ENCODE data around the gene FMNL3. TPM values are rescaled to one million over a fixed set of nuclear protein-coding genes. Genes with fewer than 3 reads are reported as not detected.

Gene FMNL3
- total and polyA plus RNA-seq, 4 experiments from 2014 or later: 3.9 to 28.1 (median 17.0) TPM

DNA sequence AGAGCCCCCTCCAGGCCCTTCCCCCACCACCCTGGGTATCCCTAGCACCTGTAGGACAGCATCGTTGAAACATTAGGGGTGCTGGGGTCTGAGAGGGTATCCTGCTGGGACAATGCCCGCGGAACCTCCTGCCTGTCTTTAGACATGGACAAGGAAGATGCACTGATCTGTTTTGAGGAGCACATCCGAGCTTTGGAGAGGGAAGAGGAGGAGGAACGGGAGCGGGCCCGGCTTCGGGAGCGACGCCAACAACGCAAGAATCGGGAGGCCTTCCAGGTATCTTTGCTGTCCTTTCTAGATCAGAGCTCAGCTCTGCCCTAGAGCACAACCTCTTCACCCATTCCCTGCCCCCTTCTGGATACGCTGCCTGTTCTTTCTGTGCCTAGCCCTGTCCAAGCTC, 70.6 kb downstream of the FMNL3 start:
- Histone ChIP-seq H3K36me3 (ENCODE audit: insufficient read depth, low read length) (no peaks in the 10 kb centered on the region), H3K27me3 (ENCODE audit: insufficient read depth, low read length) (no peaks in the 10 kb centered on the region), H3K27ac (ENCODE audit: low read depth, low read length) (no peak overlapping the region), H3K4me3 (ENCODE audit: low read length in 2 of 2) (no peak overlapping the region), H3K4me1 (ENCODE audit: insufficient read depth, low read length) (peaks cover 8% of the 10 kb centered on the region), H3K9me3 (ENCODE audit: control insufficient read depth in 1 of 2, low read length in 2 of 2) (no peaks in the 10 kb centered on the region)
- Mint-ChIP-seq H3K4me1 (peaks cover 9 to 13% (median 11%) of the 10 kb centered on the region in 4 donors), H3K36me3 (peaks cover 0 to 12% of the 10 kb centered on the region in 2 donors), H3K4me3 (no peak overlapping the region), H3K27ac (peak overlapping the region in 4 of 7 donors; percentile 6 to 81 (median 42)), H3K9me3 (peaks cover 0 to 2% (median 0%) of the 10 kb centered on the region in 8 donors), H3K27me3 (no peaks in the 10 kb centered on the region)
- no peak for DNase-seq
- ChIA-PET CTCF (ENCODE audit: partially characterized antibody) (interaction anchor here (0.6 to 20.0 kb wide), 24 partner anchors 8 to 206 kb away, joined by 3 to 543 read pairs (median 6); partner anchors contain the start of genes BCDIN3D, FMNL3, PRPF40B and TMBIM6), POLR2A (ENCODE audit: partially characterized antibody) (interaction anchor here (1.0 to 4.9 kb wide), 4 partner anchors 13 to 105 kb away, joined by 3 to 34 read pairs (median 6); partner anchors contain the start of genes FMNL3, PRPF40B and TMBIM6)
- intact Hi-C loops (cut with micrococcal nuclease): loop anchor here (2.0 kb wide), 1 partner anchor 70 kb away; the partner anchor contains the start of gene FMNL3

DNA sequence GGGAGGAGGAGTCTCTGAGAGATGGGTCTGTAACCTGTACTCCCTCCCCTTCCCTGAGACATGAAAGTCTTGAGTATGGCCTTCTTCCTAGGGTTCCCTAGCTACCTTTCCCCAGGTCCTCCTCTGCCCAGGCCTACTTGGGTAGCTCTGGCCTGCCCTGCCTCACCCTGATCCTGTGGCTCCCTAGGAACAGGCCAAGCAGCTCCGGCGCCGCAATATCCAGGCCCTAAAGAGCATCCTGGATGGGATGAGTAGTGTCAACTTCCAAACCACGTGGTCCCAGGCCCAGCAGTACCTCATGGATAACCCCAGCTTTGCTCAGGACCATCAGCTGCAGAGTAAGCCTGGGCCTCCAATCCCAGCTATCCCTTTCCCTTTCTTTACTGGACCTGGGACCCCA, 71.5 kb downstream of the FMNL3 start:
- DNase-seq: no peak
- peak overlapping the region in 3 of 7 donors; percentile 48 to 66 (median 53) for H3K27ac Mint-ChIP-seq
- no peaks in the 10 kb centered on the region for H3K9me3 ChIP-seq (ENCODE audit: control insufficient read depth in 1 of 2, low read length in 2 of 2)
- no peak overlapping the region for H3K4me3 Mint-ChIP-seq
- no peaks in the 10 kb centered on the region for H3K27me3 ChIP-seq (ENCODE audit: insufficient read depth, low read length)
- H3K4me1 Mint-ChIP-seq: peaks cover 9 to 13% (median 11%) of the 10 kb centered on the region in 4 donors
- POLR2A ChIA-PET (ENCODE audit: partially characterized antibody): interaction anchor here (0.8 to 4.9 kb wide), 4 partner anchors 12 to 106 kb away, joined by 3 to 34 read pairs (median 6); partner anchors contain the start of genes FMNL3, PRPF40B and TMBIM6
- peaks cover 0 to 10% of the 10 kb centered on the region in 2 donors for H3K36me3 Mint-ChIP-seq
- H3K9me3 Mint-ChIP-seq: peaks cover 0 to 2% (median 0%) of the 10 kb centered on the region in 8 donors
- H3K27me3 Mint-ChIP-seq: no peaks in the 10 kb centered on the region
- H3K4me1 ChIP-seq (ENCODE audit: insufficient read depth, low read length): peaks cover 8% of the 10 kb centered on the region
- no peaks in the 10 kb centered on the region for H3K36me3 ChIP-seq (ENCODE audit: insufficient read depth, low read length)
- no peak overlapping the region for H3K27ac ChIP-seq (ENCODE audit: low read depth, low read length)
- intact Hi-C loops (cut with micrococcal nuclease): loop anchor here (2.0 kb wide), 1 partner anchor 71 kb away; the partner anchor contains the start of gene FMNL3
- no peak overlapping the region for H3K4me3 ChIP-seq (ENCODE audit: low read length in 2 of 2)
- CTCF ChIA-PET (ENCODE audit: partially characterized antibody): interaction anchor here (1.2 to 20.0 kb wide), 16 partner anchors 8 to 203 kb away, joined by 3 to 543 read pairs (median 6); partner anchors contain the start of genes FMNL3, PRPF40B and TMBIM6

GRCh38 chr12:49635036-49635435, 72.2 kb downstream of the FMNL3 start:
- ChIA-PET CTCF (ENCODE audit: partially characterized antibody) (interaction anchor here (1.8 to 20.0 kb wide), 9 partner anchors 8 to 143 kb away, joined by 4 to 543 read pairs (median 8); partner anchors contain the start of genes FMNL3, PRPF40B and TMBIM6), POLR2A (ENCODE audit: partially characterized antibody) (interaction anchor here (0.8 to 4.9 kb wide), 3 partner anchors 11 to 107 kb away, joined by 3 to 34 read pairs (median 10); partner anchors contain the start of genes FMNL3, PRPF40B and TMBIM6)
- no peak overlapping the region for H3K27ac ChIP-seq (ENCODE audit: low read depth, low read length)
- DNase-seq: no peak
- Mint-ChIP-seq H3K27ac (peak overlapping the region in 1 of 7 donors; percentile 63), H3K36me3 (peaks cover 0 to 6% of the 10 kb centered on the region in 2 donors), H3K4me3 (no peak overlapping the region), H3K27me3 (no peaks in the 10 kb centered on the region), H3K4me1 (peaks cover 9 to 13% (median 11%) of the 10 kb centered on the region in 4 donors), H3K9me3 (peaks cover 0 to 2% (median 0%) of the 10 kb centered on the region in 8 donors)
- no peaks in the 10 kb centered on the region for H3K27me3 ChIP-seq (ENCODE audit: insufficient read depth, low read length)
- H3K4me1 ChIP-seq (ENCODE audit: insufficient read depth, low read length): peaks cover 8% of the 10 kb centered on the region
- no peak overlapping the region for H3K4me3 ChIP-seq (ENCODE audit: low read length in 2 of 2)
- intact Hi-C loops (cut with micrococcal nuclease): no loop called here
- no peaks in the 10 kb centered on the region for H3K36me3 ChIP-seq (ENCODE audit: insufficient read depth, low read length)
- no peaks in the 10 kb centered on the region for H3K9me3 ChIP-seq (ENCODE audit: control insufficient read depth in 1 of 2, low read length in 2 of 2)

DNA sequence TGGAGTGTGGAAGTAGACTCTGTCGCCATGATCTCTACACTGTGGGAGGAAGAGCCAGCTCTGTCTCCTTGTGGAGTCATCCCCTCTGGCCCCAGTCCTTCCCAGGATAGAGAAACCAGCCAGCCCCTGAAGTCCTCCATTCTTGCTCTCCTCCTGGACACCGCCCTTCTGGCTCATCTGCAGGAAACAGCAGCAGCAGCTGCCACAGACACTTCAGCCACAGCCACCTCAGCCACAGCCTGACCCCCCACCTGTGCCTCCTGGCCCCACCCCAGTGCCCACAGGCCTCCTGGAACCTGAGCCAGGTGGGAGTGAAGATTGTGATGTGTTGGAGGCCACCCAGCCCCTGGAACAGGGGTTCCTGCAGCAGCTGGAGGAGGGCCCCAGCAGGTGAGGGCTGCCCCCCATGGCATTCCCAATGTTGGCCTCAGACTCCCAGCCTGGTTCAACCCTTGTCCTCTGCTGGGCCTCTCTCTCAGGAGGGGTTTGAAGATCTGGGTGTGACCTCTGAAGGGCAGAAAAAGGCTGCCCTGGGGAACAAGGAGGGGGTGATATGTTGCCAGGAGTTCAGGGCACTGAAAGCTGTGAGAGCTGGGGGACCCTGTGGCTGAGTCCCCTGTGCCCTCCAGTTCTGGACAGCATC, 73.4 kb downstream of the FMNL3 start:
- no peak overlapping the region for H3K27ac ChIP-seq (ENCODE audit: low read depth, low read length)
- no peaks in the 10 kb centered on the region for H3K9me3 ChIP-seq (ENCODE audit: control insufficient read depth in 1 of 2, low read length in 2 of 2)
- Mint-ChIP-seq H3K36me3 (peaks cover 0 to 1% of the 10 kb centered on the region in 2 donors), H3K27ac (no peak overlapping the region), H3K4me1 (peaks cover 9 to 13% (median 11%) of the 10 kb centered on the region in 4 donors), H3K4me3 (no peak overlapping the region), H3K27me3 (no peaks in the 10 kb centered on the region), H3K9me3 (peaks cover 0 to 2% (median 0%) of the 10 kb centered on the region in 8 donors)
- H3K27me3 ChIP-seq (ENCODE audit: insufficient read depth, low read length): no peaks in the 10 kb centered on the region
- H3K4me3 ChIP-seq (ENCODE audit: low read length in 2 of 2): no peak overlapping the region
- DNase-seq: no peak
- POLR2A ChIA-PET (ENCODE audit: partially characterized antibody): interaction anchor here (1.0 to 4.9 kb wide), 3 partner anchors 10 to 107 kb away, joined by 3 to 34 read pairs (median 3); partner anchors contain the start of genes FMNL3, PRPF40B and TMBIM6
- H3K4me1 ChIP-seq (ENCODE audit: insufficient read depth, low read length): peaks cover 8% of the 10 kb centered on the region
- intact Hi-C loops (cut with micrococcal nuclease): no loop called here
- no peaks in the 10 kb centered on the region for H3K36me3 ChIP-seq (ENCODE audit: insufficient read depth, low read length)
- CTCF ChIA-PET (ENCODE audit: partially characterized antibody): interaction anchor here (1.3 to 20.0 kb wide), 4 partner anchors 9 to 287 kb away, joined by 3 to 543 read pairs (median 18); partner anchors contain the start of genes DNAJC22, FMNL3 and PRPF40B

DNA sequence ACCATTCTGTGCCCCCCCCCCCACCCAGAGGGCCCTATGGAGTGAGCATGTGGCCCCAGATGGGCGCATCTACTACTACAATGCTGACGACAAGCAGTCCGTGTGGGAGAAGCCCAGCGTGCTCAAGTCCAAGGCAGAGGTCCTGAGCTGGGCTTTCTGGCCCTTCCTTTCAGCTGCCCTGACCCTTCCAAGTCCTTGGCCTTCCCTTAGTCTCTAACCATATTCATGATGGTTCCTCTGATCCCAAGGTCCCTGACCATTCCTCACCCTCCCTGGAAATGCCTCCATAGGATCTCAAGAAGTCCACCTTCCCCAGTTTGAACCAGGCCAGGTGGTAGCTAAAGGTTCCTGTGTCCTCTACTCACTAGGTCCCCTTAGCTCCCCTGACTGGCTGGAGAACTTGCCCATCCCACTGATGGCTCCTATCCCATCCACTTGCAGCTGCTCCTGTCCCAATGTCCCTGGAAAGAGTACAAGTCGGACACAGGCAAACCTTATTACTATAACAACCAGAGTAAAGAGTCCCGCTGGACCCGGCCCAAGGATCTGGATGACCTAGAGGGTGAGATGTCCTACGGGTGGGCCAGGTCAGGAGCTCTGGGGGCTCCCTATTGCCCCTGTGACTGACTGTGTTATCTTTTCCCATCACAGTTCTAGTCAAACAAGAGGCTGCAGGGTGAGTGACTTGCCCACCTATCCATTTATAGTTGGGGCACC, 74.1 kb downstream of the FMNL3 start:
- DNase-seq: no peak
- no peaks in the 10 kb centered on the region for H3K27me3 Mint-ChIP-seq
- Histone ChIP-seq H3K9me3 (ENCODE audit: control insufficient read depth in 1 of 2, low read length in 2 of 2) (no peaks in the 10 kb centered on the region), H3K36me3 (ENCODE audit: insufficient read depth, low read length) (no peaks in the 10 kb centered on the region), H3K27me3 (ENCODE audit: insufficient read depth, low read length) (no peaks in the 10 kb centered on the region), H3K4me3 (ENCODE audit: low read length in 2 of 2) (no peak overlapping the region), H3K4me1 (ENCODE audit: insufficient read depth, low read length) (peaks cover 8% of the 10 kb centered on the region), H3K27ac (ENCODE audit: low read depth, low read length) (no peak overlapping the region)
- H3K4me1 Mint-ChIP-seq: peaks cover 9 to 13% (median 11%) of the 10 kb centered on the region in 4 donors
- no peak overlapping the region for H3K4me3 Mint-ChIP-seq
- ChIA-PET CTCF (ENCODE audit: partially characterized antibody) (interaction anchor here (0.9 to 20.0 kb wide), 5 partner anchors 10 to 286 kb away, joined by 3 to 543 read pairs (median 3); partner anchors contain the start of genes DNAJC22, FMNL3 and TMBIM6), POLR2A (ENCODE audit: partially characterized antibody) (interaction anchor here (1.0 to 4.9 kb wide), 3 partner anchors 9 to 108 kb away, joined by 3 to 34 read pairs (median 3); partner anchors contain the start of genes FMNL3, PRPF40B and TMBIM6)
- intact Hi-C loops (cut with micrococcal nuclease): no loop called here
- H3K36me3 Mint-ChIP-seq: peaks cover 0 to 1% of the 10 kb centered on the region in 2 donors
- peaks cover 0 to 2% (median 0%) of the 10 kb centered on the region in 8 donors for H3K9me3 Mint-ChIP-seq
- peak overlapping the region in 1 of 7 donors; percentile 12 for H3K27ac Mint-ChIP-seq

GRCh38 chr12:49632401-49632800, 74.8 kb downstream of the FMNL3 start:
- Mint-ChIP-seq H3K4me3 (no peak overlapping the region), H3K4me1 (peaks cover 9 to 13% (median 10%) of the 10 kb centered on the region in 4 donors), H3K27ac (no peak overlapping the region), H3K9me3 (peaks cover 0 to 2% (median 0%) of the 10 kb centered on the region in 8 donors), H3K27me3 (no peaks in the 10 kb centered on the region), H3K36me3 (peaks cover 0 to 1% of the 10 kb centered on the region in 2 donors)
- no peak overlapping the region for H3K27ac ChIP-seq (ENCODE audit: low read depth, low read length)
- ChIA-PET POLR2A (ENCODE audit: partially characterized antibody) (interaction anchor here (0.7 to 1.5 kb wide), 3 partner anchors 9 to 75 kb away, joined by 3 to 4 read pairs (median 3); partner anchors contain the start of genes FMNL3 and PRPF40B), CTCF (ENCODE audit: partially characterized antibody) (interaction anchor here (0.9 to 1.2 kb wide), 2 partner anchors 66 to 109 kb away, joined by 3 read pairs; partner anchors contain the start of gene TMBIM6)
- H3K4me1 ChIP-seq (ENCODE audit: insufficient read depth, low read length): peaks cover 8% of the 10 kb centered on the region
- no peaks in the 10 kb centered on the region for H3K9me3 ChIP-seq (ENCODE audit: control insufficient read depth in 1 of 2, low read length in 2 of 2)
- no peaks in the 10 kb centered on the region for H3K27me3 ChIP-seq (ENCODE audit: insufficient read depth, low read length)
- intact Hi-C loops (cut with micrococcal nuclease): no loop called here
- no peaks in the 10 kb centered on the region for H3K36me3 ChIP-seq (ENCODE audit: insufficient read depth, low read length)
- no peak overlapping the region for H3K4me3 ChIP-seq (ENCODE audit: low read length in 2 of 2)
- no peak for DNase-seq
